Tibial nerve (tissue), 4 donors: ENCODE data around the gene TACO1.

Experiments
- CTCF ChIP-seq, 5 experiments: fragments of 200-600 bp in 3 of 5; fragments of 450-650 bp in 2 of 5; sonication (generic) in 3 of 5; IDR thresholded peaks; one replicate each; pipeline ENCODE4 v1.5.1; 2016 to 2019; ENCODE audit warnings: antibody characterized with exemption in 5 of 5, mild to moderate bottlenecking in 3 of 5, moderate library complexity in 2 of 5
- EP300 ChIP-seq, 2 donors: sonication (generic); formaldehyde crosslinking; IDR thresholded peaks; one replicate each; pipeline ENCODE4 v1.6.1; 2017; ENCODE audit warnings: antibody characterized with exemption in 2 of 2, mild to moderate bottlenecking in 1 of 2
- POLR2A ChIP-seq, 2 donors: fragments of 450-650 bp; IDR thresholded peaks; one replicate each; pipeline ENCODE4 v1.6.1; 2017; ENCODE audit warnings: antibody characterized with exemption in 2 of 2, mild to moderate bottlenecking in 2 of 2, moderate library complexity in 2 of 2

DNA sequence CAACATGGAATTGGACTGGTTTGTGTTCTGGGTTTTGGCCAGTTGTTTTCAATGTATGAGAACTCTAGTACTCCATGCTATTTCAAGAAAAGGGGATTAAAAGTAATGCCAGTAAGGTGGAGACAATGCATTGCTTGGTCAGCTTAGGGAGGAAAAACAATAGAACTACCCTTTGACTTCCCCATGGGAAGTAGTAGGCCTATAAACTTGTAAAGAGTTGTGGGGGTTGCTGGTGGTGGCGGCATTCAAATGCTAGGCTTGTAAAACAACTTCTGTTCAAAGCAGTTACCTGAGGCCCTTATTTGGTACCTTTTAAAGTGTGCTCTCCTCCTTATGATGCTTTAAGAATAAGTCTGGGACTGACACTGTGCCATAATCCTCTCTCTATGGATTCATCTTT lies 30.9 kb downstream of the TACO1 start:
- no peak for TF ChIP-seq EP300 (IDR thresholded peaks at IDR 0.05)
- no peak for TF ChIP-seq CTCF (IDR thresholded peaks at IDR 0.05)
- no peak for TF ChIP-seq POLR2A (IDR thresholded peaks at IDR 0.05)
